HepG2 (cell line): ENCODE measurements around the gene RAB3A. TPM values are rescaled to one million over a fixed set of nuclear protein-coding genes. Genes with fewer than 3 reads are reported as not detected.

Source experiments
- ATAC-seq: fragments of 200-7000 bp; cut with Tn5 transposase; 3 replicates; pipeline ENCODE4 v1.9.1; 2020; ENCODE audit warnings: mild to moderate bottlenecking, moderate library complexity
- BruUV-seq: library from RNA; stranded (reverse); fragments of 400-500 nt; replicated peaks from 2 replicates; lab custom pipeline; 2021; lab: Mats Ljungman, UMichigan
- CTCF ChIA-PET: fragments of 300-600 bp; formaldehyde crosslinking; extraction: SDS; loops from one replicate; lab custom pipeline; 2021; ENCODE audit warnings: low total read pairs, inconsistent platforms, low intra/inter-chr PET ratio; lab: Yijun Ruan, JAX
- POLR2A ChIA-PET: fragments of 350-600 bp; sonication (Branson Sonifier 250); formaldehyde crosslinking; loops from one replicate; lab custom pipeline; 2020; ENCODE audit warnings: antibody characterized with exemption, inconsistent platforms; lab: Yijun Ruan, JAX
- DNase-seq: peaks from one replicate; pipeline ENCODE4 v3.0.0-alpha.2; 2015; ENCODE audit warnings: low spot score
- FAIRE-seq: peaks from 3 replicates; lab custom pipeline; 2011; peaks lifted over from hg19 to GRCh38; lab: Jason Lieb, UNC
- H2AFZ ChIP-seq: one replicate; pipeline ENCODE4 v1.6.1; 2011; ENCODE audit warnings: low read length, inconsistent platforms
- H3K27ac ChIP-seq: fragments of 300-600 bp; 3 replicates; pipeline ENCODE4 v1.8.0; 2011; ENCODE audit warnings: mixed run types, mild to moderate bottlenecking, mixed read lengths, low read length, inconsistent platforms; ENCODE audit not compliant: insufficient read depth; ENCODE audit errors: extremely low read length
- H3K27me3 ChIP-seq, 2 experiments: fragments of 200-600 bp in 1 of 2; 2 replicates in 1 of 2; 3 replicates in 1 of 2; pipeline versions ENCODE4 v1.6.0 to v1.8.0; 2011; ENCODE audit warnings: low read length in 2 of 2, mild to moderate bottlenecking in 2 of 2, moderate library complexity in 2 of 2, inconsistent platforms in 1 of 2; ENCODE audit not compliant: insufficient read depth in 2 of 2, control insufficient read depth in 1 of 2
- H3K36me3 ChIP-seq, 2 experiments: fragments of 200-600 bp in 1 of 2; replicated peaks in 1 of 2; 2 replicates in 1 of 2; 3 replicates in 1 of 2; pipeline versions ENCODE4 v1.5.1 to v1.8.0; 2011; ENCODE audit warnings: low read length in 2 of 2, inconsistent platforms in 1 of 2; ENCODE audit not compliant: insufficient read depth in 2 of 2, control insufficient read depth in 1 of 2
- H3K4me1 ChIP-seq: 2 replicates; pipeline ENCODE4 v1.5.1; 2012; ENCODE audit warnings: low read length, inconsistent platforms; ENCODE audit not compliant: insufficient read depth
- H3K4me2 ChIP-seq: 2 replicates; pipeline ENCODE4 v1.6.0; 2011; ENCODE audit warnings: low read depth, low read length, inconsistent platforms
- H3K4me3 ChIP-seq, 3 experiments: fragments of 200-600 bp in 1 of 3; sonication (generic), shearing (Covaris generic) in 1 of 3; replicated peaks in 1 of 3; 2 replicates each; pipeline ENCODE4 v1.5.1; 2011 to 2016; ENCODE audit warnings: low read length in 3 of 3, inconsistent platforms in 2 of 3, low read depth in 2 of 3, mild to moderate bottlenecking in 2 of 3, control low read depth in 1 of 3, mixed read lengths in 1 of 3; ENCODE audit not compliant: insufficient read depth in 1 of 3
- H3K79me2 ChIP-seq: one replicate; pipeline ENCODE4 v1.6.1; 2011; ENCODE audit warnings: low read length, inconsistent platforms; ENCODE audit not compliant: insufficient read depth
- H3K9ac ChIP-seq: 2 replicates; pipeline ENCODE4 v1.6.0; 2011; ENCODE audit warnings: mild to moderate bottlenecking, low read depth, low read length, inconsistent platforms; ENCODE audit not compliant: insufficient read depth
- H3K9me3 ChIP-seq: 2 replicates; pipeline ENCODE4 v1.5.1; 2012; ENCODE audit warnings: mild to moderate bottlenecking, low read length
- H4K20me1 ChIP-seq: 2 replicates; pipeline ENCODE4 v1.6.0; 2011; ENCODE audit warnings: inconsistent platforms, mild to moderate bottlenecking, low read length, moderate library complexity; ENCODE audit not compliant: insufficient read depth
- ARNT2 ChIP-seq: sonication (generic); formaldehyde crosslinking; IDR thresholded peaks from 2 replicates; pipeline ENCODE4 v1.8.0; 2022; ENCODE audit warnings: mild to moderate bottlenecking, low read depth, missing genetic modification reagents, moderate library complexity
- ATM ChIP-seq: fragments of 450-650 bp; IDR thresholded peaks from 2 replicates; pipeline ENCODE4 v1.7.1; 2017; ENCODE audit warnings: mild to moderate bottlenecking, borderline replicate concordance
- CHCHD3 ChIP-seq: sonication (generic); formaldehyde crosslinking; IDR thresholded peaks from 2 replicates; pipeline ENCODE4 v1.8.0; 2022; ENCODE audit warnings: mild to moderate bottlenecking, missing genetic modification reagents, moderate library complexity
- E2F1 ChIP-seq: sonication (generic); formaldehyde crosslinking; IDR thresholded peaks from 2 replicates; pipeline ENCODE4 v1.5.0; 2020; ENCODE audit warnings: missing genetic modification reagents
- MIXL1 ChIP-seq: IDR thresholded peaks from 2 replicates; pipeline ENCODE4 v1.6.1; 2016
- MYC ChIP-seq: sonication (generic); formaldehyde crosslinking; IDR thresholded peaks from 2 replicates; pipeline ENCODE4 v1.9.0; 2021; ENCODE audit warnings: missing genetic modification reagents, borderline replicate concordance
- RARG ChIP-seq: sonication (generic); formaldehyde crosslinking; IDR thresholded peaks from 2 replicates; pipeline ENCODE4 v1.4.0; 2020; ENCODE audit warnings: low read depth, mild to moderate bottlenecking, missing genetic modification reagents
- SALL2 ChIP-seq: sonication (generic); formaldehyde crosslinking; IDR thresholded peaks from 2 replicates; pipeline ENCODE4 v1.8.1; 2023; ENCODE audit warnings: mild to moderate bottlenecking, missing genetic modification reagents, inconsistent platforms
- TFDP1 ChIP-seq: IDR thresholded peaks from 2 replicates; pipeline ENCODE4 v1.6.1; 2016; ENCODE audit warnings: missing compliant biosample characterization, missing genetic modification reagents, borderline replicate concordance
- ZNF101 ChIP-seq: sonication (generic); formaldehyde crosslinking; IDR thresholded peaks from 2 replicates; pipeline ENCODE4 v1.4.0; 2020; ENCODE audit warnings: mild to moderate bottlenecking, low read depth, missing genetic modification reagents, borderline replicate concordance
- ZNF142 ChIP-seq: sonication (generic); formaldehyde crosslinking; IDR thresholded peaks from 2 replicates; pipeline ENCODE4 v1.4.0; 2020; ENCODE audit warnings: missing genetic modification reagents
- ZNF232 ChIP-seq: sonication (generic); formaldehyde crosslinking; IDR thresholded peaks from 2 replicates; pipeline ENCODE4 v1.4.0; 2020; ENCODE audit warnings: missing genetic modification reagents, borderline replicate concordance
- ZNF329 ChIP-seq: sonication (generic); formaldehyde crosslinking; IDR thresholded peaks from 2 replicates; pipeline ENCODE4 v1.9.0; 2021; ENCODE audit warnings: low read depth, mild to moderate bottlenecking, missing genetic modification reagents
- ZNF589 ChIP-seq: sonication (generic); formaldehyde crosslinking; conservative IDR thresholded peaks from 2 replicates; pipeline ENCODE4 v1.8.0; 2022; ENCODE audit warnings: mild to moderate bottlenecking, moderate library complexity, missing genetic modification reagents
- ZNF879 ChIP-seq: sonication (generic); formaldehyde crosslinking; IDR thresholded peaks from 2 replicates; pipeline ENCODE4 v1.8.1; 2023; ENCODE audit warnings: missing genetic modification reagents
- WGBS: methylation state at CpG from one replicate; pipeline ENCODE4 v1.1.6; 2017; ENCODE audit warnings: low lambda C conversion rate; 5-methylcytosine and 5-hydroxymethylcytosine counted together
- in situ Hi-C: cut with HindIII; loops from 2 replicates; pipeline ENCODE4 v1.10.0; 2017; ENCODE audit warnings: low pct_unique_long_range_greater_than_20kb; ENCODE audit not compliant: extremely low pct_ligation_motif_present
- intact Hi-C: fragments of 100-400 bp; cut with micrococcal nuclease; formaldehyde crosslinking; loops from one replicate; pipeline ENCODE4 v1.10.0; 2022; ENCODE audit not compliant: unreplicated experiment
- polyA plus RNA-seq, 8 experiments: library from polyadenylated mRNA; depleted of rRNA in 3 of 8; stranded (reverse) in 7 of 8; unstranded in 1 of 8; fragments of >200 nt; fragmentation: Illumina TruSeq in 4 of 8; extraction: Trizol in 4 of 8; gene quantifications; 2 replicates each; pipeline versions ENCODE4 v1.2.1 to v1.2.3, GENCODE V29; 2011 to 2016; ENCODE audit warnings: low read depth in 4 of 8, missing spikeins in 1 of 8, mixed read lengths in 1 of 8; ENCODE audit not compliant: insufficient read depth in 1 of 8
- total RNA-seq, 5 experiments: library from RNA; depleted of rRNA; stranded (reverse); fragments of >200 nt; fragmentation: Illumina TruSeq; extraction: Trizol; gene quantifications; 2 replicates each; pipeline ENCODE4 v1.2.3, GENCODE V29; 2016; ENCODE audit warnings: low read depth in 1 of 5

Gene RAB3A
- total and polyA plus RNA-seq, 2 of the 13 experiments (the other 11 are each of a cell fraction or from before 2014, with no cell fraction given) = 0.58 to 0.98 TPM

- peaks cover 2 to 9% of the 10 kb centered on the region in 2 experiments; a peak in 3 of 5 replicates for H3K36me3 ChIP-seq
- H3K4me2 ChIP-seq = peak within 1 kb of the TSS; percentile 91
- intact Hi-C loops (no loop called here), in situ Hi-C loops (no loop called here)
- H2AFZ ChIP-seq = no peak within 1 kb of the TSS
- WGBS = 0% methylated on average over 35 of the region's 74 CpGs
- peaks cover 30% of the 10 kb centered on the region for H3K4me1 ChIP-seq
- H3K27ac ChIP-seq = peak within 1 kb of the TSS; percentile 73
- FAIRE-seq (peak; percentile 100), DNase-seq (peak; percentile 99), ATAC-seq (peak; percentile 93)
- peak within 1 kb of the TSS; percentile 70 to 84 (median 83) for H3K4me3 ChIP-seq
- peaks cover 7% of the 10 kb centered on the region for H3K79me2 ChIP-seq
- H3K9me3 ChIP-seq = no peaks in the 10 kb centered on the region
- no peaks in the 10 kb centered on the region for H4K20me1 ChIP-seq
- H3K9ac ChIP-seq = peak within 1 kb of the TSS; percentile 71
- BruUV-seq = no TSS peak
- no peaks in the 10 kb centered on the region; a peak in 1 of 5 replicates for H3K27me3 ChIP-seq
- POLR2A ChIA-PET = interaction anchor here (0.6 to 2.7 kb wide), 18 partner anchors 9 to 172 kb away, joined by 3 to 27 read pairs (median 4); partner anchors contain the start of genes JUND and RAB3A
- CTCF ChIA-PET = no interaction called here
- peak; percentile 57 for TF ChIP-seq E2F1 (CRISPR knock-in tag)
- TF ChIP-seq ZNF232 (CRISPR knock-in tag) = 0 out of 2 replicates have a peak, but pooled peaks have one; percentile 66
- 0 out of 2 replicates have a peak, but pooled peaks have one; percentile 33 for TF ChIP-seq ZNF142 (CRISPR knock-in tag)
- TF ChIP-seq ARNT2 (CRISPR knock-in tag) = 0 out of 2 replicates have a peak, but pooled peaks have one; percentile 50
- 0 out of 2 replicates have a peak, but pooled peaks have one; percentile 38 for TF ChIP-seq ZNF329 (CRISPR knock-in tag)
- no peak for TF ChIP-seq CHCHD3 (CRISPR knock-in tag)
- no peak for TF ChIP-seq ZNF879 (CRISPR knock-in tag)
- TF ChIP-seq ZNF589 (CRISPR knock-in tag) = no peak
- no peak for TF ChIP-seq SALL2 (CRISPR knock-in tag)
- TF ChIP-seq RARG (CRISPR knock-in tag) = no peak
- peak; percentile 8; the same call in 1 of the 2 replicates for TF ChIP-seq TFDP1 (CRISPR knock-in tag)
- TF ChIP-seq MIXL1 (CRISPR knock-in tag) = 0 out of 2 replicates have a peak, but pooled peaks have one; percentile 16
- no peak for TF ChIP-seq ZNF101 (CRISPR knock-in tag)
- TF ChIP-seq ATM = no peak
- peak; percentile 75 for TF ChIP-seq MYC
Measured at GRCh38 chr19:18192673-18193387, 11.0 kb downstream of the RAB3A start, which contains the start of gene MPV17L2. TSS of gene MPV17L2 (plus strand) at chr19:18193218. CDS start at chr19:18193282, 64 bp downstream.
